ENCODE measurements around the gene TNRC6B.

The TNRC6B gene

DNA sequence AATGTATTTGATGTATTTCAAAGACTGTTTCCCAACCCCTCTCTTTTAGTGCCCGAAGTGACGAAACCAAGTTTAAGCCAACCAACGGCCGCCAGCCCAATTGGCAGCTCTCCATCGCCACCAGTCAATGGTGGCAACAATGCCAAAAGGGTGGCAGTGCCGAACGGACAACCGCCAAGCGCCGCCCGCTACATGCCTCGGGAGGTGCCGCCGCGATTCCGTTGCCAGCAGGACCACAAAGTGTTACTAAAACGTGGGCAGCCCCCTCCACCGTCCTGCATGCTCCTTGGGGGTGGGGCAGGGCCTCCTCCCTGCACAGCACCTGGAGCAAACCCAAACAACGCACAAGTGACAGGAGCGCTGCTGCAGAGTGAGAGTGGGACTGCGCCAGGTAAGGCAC lies 84.1 kb downstream of the TNRC6B start:
- no peaks in the 10 kb centered on the region for H3K9me3 ChIP-seq (ENCODE audit: control insufficient read depth, insufficient read depth, low read depth, low read length)
- peaks cover 0 to 50% of the 10 kb centered on the region in 2 experiments; a peak in 2 of 3 replicates for H3K36me3 ChIP-seq (ENCODE audit: control insufficient read depth in 2 of 2, insufficient read depth in 1 of 2, low read length in 2 of 2)
- ChIA-PET POLR2A (no interaction called here), CTCF (no interaction called here)
- no peak overlapping the region for H3K27ac ChIP-seq (ENCODE audit: extremely low read depth, low read depth, low read length)
- H3K4me1 ChIP-seq (ENCODE audit: control insufficient read depth, insufficient read depth, low read length), result peaks cover 8% of the 10 kb centered on the region
- TF ChIP-seq, protein P1, sequence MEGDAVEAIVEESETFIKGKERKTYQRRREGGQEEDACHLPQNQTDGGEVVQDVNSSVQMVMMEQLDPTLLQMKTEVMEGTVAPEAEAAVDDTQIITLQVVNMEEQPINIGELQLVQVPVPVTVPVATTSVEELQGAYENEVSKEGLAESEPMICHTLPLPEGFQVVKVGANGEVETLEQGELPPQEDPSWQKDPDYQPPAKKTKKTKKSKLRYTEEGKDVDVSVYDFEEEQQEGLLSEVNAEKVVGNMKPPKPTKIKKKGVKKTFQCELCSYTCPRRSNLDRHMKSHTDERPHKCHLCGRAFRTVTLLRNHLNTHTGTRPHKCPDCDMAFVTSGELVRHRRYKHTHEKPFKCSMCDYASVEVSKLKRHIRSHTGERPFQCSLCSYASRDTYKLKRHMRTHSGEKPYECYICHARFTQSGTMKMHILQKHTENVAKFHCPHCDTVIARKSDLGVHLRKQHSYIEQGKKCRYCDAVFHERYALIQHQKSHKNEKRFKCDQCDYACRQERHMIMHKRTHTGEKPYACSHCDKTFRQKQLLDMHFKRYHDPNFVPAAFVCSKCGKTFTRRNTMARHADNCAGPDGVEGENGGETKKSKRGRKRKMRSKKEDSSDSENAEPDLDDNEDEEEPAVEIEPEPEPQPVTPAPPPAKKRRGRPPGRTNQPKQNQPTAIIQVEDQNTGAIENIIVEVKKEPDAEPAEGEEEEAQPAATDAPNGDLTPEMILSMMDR (tag by site-specific recombination; IDR thresholded peaks at IDR 0.05), result no peak
- TF ChIP-seq, protein P2, sequence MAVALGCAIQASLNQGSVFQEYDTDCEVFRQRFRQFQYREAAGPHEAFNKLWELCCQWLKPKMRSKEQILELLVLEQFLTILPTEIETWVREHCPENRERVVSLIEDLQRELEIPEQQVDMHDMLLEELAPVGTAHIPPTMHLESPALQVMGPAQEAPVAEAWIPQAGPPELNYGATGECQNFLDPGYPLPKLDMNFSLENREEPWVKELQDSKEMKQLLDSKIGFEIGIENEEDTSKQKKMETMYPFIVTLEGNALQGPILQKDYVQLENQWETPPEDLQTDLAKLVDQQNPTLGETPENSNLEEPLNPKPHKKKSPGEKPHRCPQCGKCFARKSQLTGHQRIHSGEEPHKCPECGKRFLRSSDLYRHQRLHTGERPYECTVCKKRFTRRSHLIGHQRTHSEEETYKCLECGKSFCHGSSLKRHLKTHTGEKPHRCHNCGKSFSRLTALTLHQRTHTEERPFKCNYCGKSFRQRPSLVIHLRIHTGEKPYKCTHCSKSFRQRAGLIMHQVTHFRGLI (tag by site-specific recombination; IDR thresholded peaks at IDR 0.05), result no peak
- TF ChIP-seq GLIS2 (tag by site-specific recombination; IDR thresholded peaks at IDR 0.05) (no peak), ZSCAN30 (tag by site-specific recombination; IDR thresholded peaks at IDR 0.05) (no peak), ZNF211 (tag by site-specific recombination; IDR thresholded peaks at IDR 0.05; ENCODE audit: low read depth) (no peak), MYNN (tag by site-specific recombination; IDR thresholded peaks at IDR 0.05; ENCODE audit: borderline replicate concordance) (no peak), ZNF776 (tag by site-specific recombination; IDR thresholded peaks at IDR 0.05; ENCODE audit: borderline replicate concordance) (no peak), ZNF677 (tag by site-specific recombination; IDR thresholded peaks at IDR 0.05) (no peak), ZNF521 (tag by site-specific recombination; IDR thresholded peaks at IDR 0.05) (no peak), ZNF473 (tag by site-specific recombination; IDR thresholded peaks at IDR 0.05) (no peak), GLIS1 (tag by site-specific recombination; IDR thresholded peaks at IDR 0.05) (no peak), MZF1 (tag by site-specific recombination; IDR thresholded peaks at IDR 0.05; ENCODE audit: borderline replicate concordance) (no peak), ZNF112 (tag by site-specific recombination; IDR thresholded peaks at IDR 0.05) (no peak)
- TF ChIP-seq, protein P3, sequence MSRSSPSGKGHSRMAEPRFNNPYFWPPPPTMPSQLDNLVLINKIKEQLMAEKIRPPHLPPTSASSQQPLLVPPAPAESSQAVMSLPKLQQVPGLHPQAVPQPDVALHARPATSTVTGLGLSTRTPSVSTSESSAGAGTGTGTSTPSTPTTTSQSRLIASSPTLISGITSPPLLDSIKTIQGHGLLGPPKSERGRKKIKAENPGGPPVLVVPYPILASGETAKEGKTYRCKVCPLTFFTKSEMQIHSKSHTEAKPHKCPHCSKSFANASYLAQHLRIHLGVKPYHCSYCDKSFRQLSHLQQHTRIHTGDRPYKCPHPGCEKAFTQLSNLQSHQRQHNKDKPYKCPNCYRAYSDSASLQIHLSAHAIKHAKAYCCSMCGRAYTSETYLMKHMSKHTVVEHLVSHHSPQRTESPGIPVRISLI (tag by site-specific recombination; IDR thresholded peaks at IDR 0.05), result no peak
- TF ChIP-seq, protein P4, sequence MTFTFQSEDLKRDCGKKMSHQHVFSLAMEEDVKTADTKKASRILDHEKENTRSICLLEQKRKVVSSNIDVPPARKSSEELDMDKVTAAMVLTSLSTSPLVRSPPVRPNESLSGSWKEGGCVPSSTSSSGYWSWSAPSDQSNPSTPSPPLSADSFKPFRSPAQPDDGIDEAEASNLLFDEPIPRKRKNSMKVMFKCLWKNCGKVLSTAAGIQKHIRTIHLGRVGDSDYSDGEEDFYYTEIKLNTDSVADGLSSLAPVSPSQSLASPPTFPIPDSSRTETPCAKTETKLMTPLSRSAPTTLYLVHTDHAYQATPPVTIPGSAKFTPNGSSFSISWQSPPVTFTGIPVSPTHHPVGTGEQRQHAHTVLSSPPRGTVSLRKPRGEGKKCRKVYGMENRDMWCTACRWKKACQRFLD (tag by site-specific recombination; IDR thresholded peaks at IDR 0.05), result no peak
- TF ChIP-seq, protein P5, sequence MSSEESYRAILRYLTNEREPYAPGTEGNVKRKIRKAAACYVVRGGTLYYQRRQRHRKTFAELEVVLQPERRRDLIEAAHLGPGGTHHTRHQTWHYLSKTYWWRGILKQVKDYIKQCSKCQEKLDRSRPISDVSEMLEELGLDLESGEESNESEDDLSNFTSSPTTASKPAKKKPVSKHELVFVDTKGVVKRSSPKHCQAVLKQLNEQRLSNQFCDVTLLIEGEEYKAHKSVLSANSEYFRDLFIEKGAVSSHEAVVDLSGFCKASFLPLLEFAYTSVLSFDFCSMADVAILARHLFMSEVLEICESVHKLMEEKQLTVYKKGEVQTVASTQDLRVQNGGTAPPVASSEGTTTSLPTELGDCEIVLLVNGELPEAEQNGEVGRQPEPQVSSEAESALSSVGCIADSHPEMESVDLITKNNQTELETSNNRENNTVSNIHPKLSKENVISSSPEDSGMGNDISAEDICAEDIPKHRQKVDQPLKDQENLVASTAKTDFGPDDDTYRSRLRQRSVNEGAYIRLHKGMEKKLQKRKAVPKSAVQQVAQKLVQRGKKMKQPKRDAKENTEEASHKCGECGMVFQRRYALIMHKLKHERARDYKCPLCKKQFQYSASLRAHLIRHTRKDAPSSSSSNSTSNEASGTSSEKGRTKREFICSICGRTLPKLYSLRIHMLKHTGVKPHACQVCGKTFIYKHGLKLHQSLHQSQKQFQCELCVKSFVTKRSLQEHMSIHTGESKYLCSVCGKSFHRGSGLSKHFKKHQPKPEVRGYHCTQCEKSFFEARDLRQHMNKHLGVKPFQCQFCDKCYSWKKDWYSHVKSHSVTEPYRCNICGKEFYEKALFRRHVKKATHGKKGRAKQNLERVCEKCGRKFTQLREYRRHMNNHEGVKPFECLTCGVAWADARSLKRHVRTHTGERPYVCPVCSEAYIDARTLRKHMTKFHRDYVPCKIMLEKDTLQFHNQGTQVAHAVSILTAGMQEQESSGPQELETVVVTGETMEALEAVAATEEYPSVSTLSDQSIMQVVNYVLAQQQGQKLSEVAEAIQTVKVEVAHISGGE (tag by site-specific recombination; conservative IDR thresholded peaks at IDR 0.05; ENCODE audit: low read depth), result no peak
- TF ChIP-seq, protein P6, sequence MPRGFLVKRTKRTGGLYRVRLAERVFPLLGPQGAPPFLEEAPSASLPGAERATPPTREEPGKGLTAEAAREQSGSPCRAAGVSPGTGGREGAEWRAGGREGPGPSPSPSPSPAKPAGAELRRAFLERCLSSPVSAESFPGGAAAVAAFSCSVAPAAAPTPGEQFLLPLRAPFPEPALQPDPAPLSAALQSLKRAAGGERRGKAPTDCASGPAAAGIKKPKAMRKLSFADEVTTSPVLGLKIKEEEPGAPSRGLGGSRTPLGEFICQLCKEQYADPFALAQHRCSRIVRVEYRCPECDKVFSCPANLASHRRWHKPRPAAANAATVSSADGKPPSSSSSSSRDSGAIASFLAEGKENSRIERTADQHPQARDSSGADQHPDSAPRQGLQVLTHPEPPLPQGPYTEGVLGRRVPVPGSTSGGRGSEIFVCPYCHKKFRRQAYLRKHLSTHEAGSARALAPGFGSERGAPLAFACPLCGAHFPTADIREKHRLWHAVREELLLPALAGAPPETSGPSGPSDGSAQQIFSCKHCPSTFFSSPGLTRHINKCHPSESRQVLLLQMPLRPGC (tag by site-specific recombination; IDR thresholded peaks at IDR 0.05), result no peak
- TF ChIP-seq, protein P7, sequence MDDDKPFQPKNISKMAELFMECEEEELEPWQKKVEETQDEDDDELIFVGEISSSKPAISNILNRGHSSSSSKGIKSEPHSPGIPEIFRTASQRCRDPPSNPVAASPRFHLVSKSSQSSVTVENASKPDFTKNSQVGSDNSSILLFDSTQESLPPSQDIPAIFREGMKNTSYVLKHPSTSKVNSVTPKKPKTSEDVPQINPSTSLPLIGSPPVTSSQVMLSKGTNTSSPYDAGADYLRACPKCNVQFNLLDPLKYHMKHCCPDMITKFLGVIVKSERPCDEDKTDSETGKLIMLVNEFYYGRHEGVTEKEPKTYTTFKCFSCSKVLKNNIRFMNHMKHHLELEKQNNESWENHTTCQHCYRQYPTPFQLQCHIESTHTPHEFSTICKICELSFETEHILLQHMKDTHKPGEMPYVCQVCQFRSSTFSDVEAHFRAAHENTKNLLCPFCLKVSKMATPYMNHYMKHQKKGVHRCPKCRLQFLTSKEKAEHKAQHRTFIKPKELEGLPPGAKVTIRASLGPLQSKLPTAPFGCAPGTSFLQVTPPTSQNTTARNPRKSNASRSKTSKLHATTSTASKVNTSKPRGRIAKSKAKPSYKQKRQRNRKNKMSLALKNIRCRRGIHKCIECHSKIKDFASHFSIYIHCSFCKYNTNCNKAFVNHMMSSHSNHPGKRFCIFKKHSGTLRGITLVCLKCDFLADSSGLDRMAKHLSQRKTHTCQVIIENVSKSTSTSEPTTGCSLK (tag by site-specific recombination; IDR thresholded peaks at IDR 0.05), result no peak
- TF ChIP-seq, protein P8, sequence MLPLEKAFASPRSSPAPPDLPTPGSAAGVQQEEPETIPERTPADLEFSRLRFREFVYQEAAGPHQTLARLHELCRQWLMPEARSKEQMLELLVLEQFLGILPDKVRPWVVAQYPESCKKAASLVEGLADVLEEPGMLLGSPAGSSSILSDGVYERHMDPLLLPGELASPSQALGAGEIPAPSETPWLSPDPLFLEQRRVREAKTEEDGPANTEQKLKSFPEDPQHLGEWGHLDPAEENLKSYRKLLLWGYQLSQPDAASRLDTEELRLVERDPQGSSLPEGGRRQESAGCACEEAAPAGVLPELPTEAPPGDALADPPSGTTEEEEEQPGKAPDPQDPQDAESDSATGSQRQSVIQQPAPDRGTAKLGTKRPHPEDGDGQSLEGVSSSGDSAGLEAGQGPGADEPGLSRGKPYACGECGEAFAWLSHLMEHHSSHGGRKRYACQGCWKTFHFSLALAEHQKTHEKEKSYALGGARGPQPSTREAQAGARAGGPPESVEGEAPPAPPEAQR (tag by site-specific recombination; IDR thresholded peaks at IDR 0.05), result no peak
- TF ChIP-seq, protein P9, sequence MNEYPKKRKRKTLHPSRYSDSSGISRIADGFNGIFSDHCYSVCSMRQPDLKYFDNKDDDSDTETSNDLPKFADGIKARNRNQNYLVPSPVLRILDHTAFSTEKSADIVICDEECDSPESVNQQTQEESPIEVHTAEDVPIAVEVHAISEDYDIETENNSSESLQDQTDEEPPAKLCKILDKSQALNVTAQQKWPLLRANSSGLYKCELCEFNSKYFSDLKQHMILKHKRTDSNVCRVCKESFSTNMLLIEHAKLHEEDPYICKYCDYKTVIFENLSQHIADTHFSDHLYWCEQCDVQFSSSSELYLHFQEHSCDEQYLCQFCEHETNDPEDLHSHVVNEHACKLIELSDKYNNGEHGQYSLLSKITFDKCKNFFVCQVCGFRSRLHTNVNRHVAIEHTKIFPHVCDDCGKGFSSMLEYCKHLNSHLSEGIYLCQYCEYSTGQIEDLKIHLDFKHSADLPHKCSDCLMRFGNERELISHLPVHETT (tag by site-specific recombination; IDR thresholded peaks at IDR 0.05), result no peak
- no peak overlapping the region for H3K4me3 ChIP-seq (ENCODE audit: low read depth, low read length)
